GM18873 (cell line): Measurements from ENCODE around the gene PHF19.

Experiments
- ATAC-seq: cut with Tn5 transposase; IDR thresholded peaks from one replicate; pipeline ENCODE4 v1.9.1; 2021; ENCODE audit warnings: mild to moderate bottlenecking, moderate library complexity, moderate number of reproducible peaks; ENCODE audit not compliant: unreplicated experiment, low FRiP score

Gene PHF19

GRCh38 chr9:120875954-120876841 lies 790 bp downstream of the PHF19 start:
- ATAC-seq: peak; percentile 49

- no peak for ATAC-seq
Observed at GRCh38 chr9:120875643-120875953, 1.4 kb downstream of the PHF19 start.

GRCh38 chr9:120875195-120875565 lies 1.8 kb downstream of the PHF19 start:
- ATAC-seq: no peak

- no peak for ATAC-seq
Observed at GRCh38 chr9:120874226-120875194, 2.5 kb downstream of the PHF19 start.

GRCh38 chr9:120873512-120873911 lies 3.5 kb downstream of the PHF19 start:
- no peak for ATAC-seq

GRCh38 chr9:120872791-120873502 lies 4.0 kb downstream of the PHF19 start:
- ATAC-seq: no peak

- ATAC-seq: no peak
Observed at GRCh38 chr9:120870206-120870605, 6.8 kb downstream of the PHF19 start.

GRCh38 chr9:120869726-120870125 lies 7.3 kb downstream of the PHF19 start:
- ATAC-seq: no peak

GRCh38 chr9:120869360-120869687 lies 7.7 kb downstream of the PHF19 start:
- no peak for ATAC-seq

GRCh38 chr9:120868676-120869359 lies 8.2 kb downstream of the PHF19 start:
- peak; percentile 66 for ATAC-seq

GRCh38 chr9:120868339-120868675 lies 8.7 kb downstream of the PHF19 start:
- no peak for ATAC-seq

GRCh38 chr9:120867676-120868338 lies 9.2 kb downstream of the PHF19 start:
- ATAC-seq: no peak

- no peak for ATAC-seq
Observed at GRCh38 chr9:120866651-120867050, 10.3 kb downstream of the PHF19 start.

- ATAC-seq: no peak
Observed at GRCh38 chr9:120865809-120866208, 11.2 kb downstream of the PHF19 start.

- no peak for ATAC-seq
Observed at GRCh38 chr9:120865176-120865575, 11.8 kb downstream of the PHF19 start.

GRCh38 chr9:120864719-120865118 lies 12.3 kb downstream of the PHF19 start:
- ATAC-seq: no peak

- no peak for ATAC-seq
Observed at GRCh38 chr9:120863833-120864232, 13.2 kb downstream of the PHF19 start.

GRCh38 chr9:120862452-120862851 lies 14.5 kb downstream of the PHF19 start:
- ATAC-seq: no peak

GRCh38 chr9:120861935-120862334 lies 15.1 kb downstream of the PHF19 start:
- no peak for ATAC-seq

- ATAC-seq: no peak
Observed at GRCh38 chr9:120860083-120860482, 16.9 kb downstream of the PHF19 start.
